DND-41 (cell line): ENCODE results near the gene TXNL1.

ENCODE experiments used
- CTCF ChIP-seq: IDR thresholded peaks from 2 replicates; pipeline ENCODE4 v1.5.1; 2012; ENCODE audit warnings: borderline replicate concordance, low read length, moderate library complexity, mild to moderate bottlenecking; ENCODE audit not compliant: poor library complexity, severe bottlenecking; ENCODE audit errors: extremely low read depth
- EZH2 ChIP-seq: IDR thresholded peaks from 3 replicates; pipeline ENCODE4 v1.6.1; 2012; ENCODE audit warnings: borderline replicate concordance, low read depth, mild to moderate bottlenecking, moderate library complexity, low read length, inconsistent platforms; ENCODE audit not compliant: severe bottlenecking

GRCh38 chr18:56658261-56658660 lies 19.9 kb upstream of the TXNL1 start:
- TF ChIP-seq CTCF (no peak), EZH2 (no peak)
